GM23338 (cell line): ENCODE measurements around the gene MYT1. TPM values are rescaled to one million over a fixed set of nuclear protein-coding genes. Genes with fewer than 3 reads are reported as not detected.

Experiments
- ATAC-seq: fragments of 200-7000 bp; cut with Tn5 transposase; 3 replicates; pipeline ENCODE4 v1.9.1; 2020
- DNase-seq: peaks from one replicate; pipeline ENCODE4 v3.0.0-alpha.2; 2015; ENCODE audit warnings: low spot score
- H2AFZ ChIP-seq: fragments of 200-600 bp; sonication (generic); 2 replicates; pipeline ENCODE4 v1.8.0; 2016; ENCODE audit warnings: antibody characterized with exemption, mild to moderate bottlenecking, moderate library complexity
- H3F3A ChIP-seq: fragments of 200-600 bp; sonication (generic); replicated peaks from 2 replicates; pipeline ENCODE4 v1.8.0; 2017; ENCODE audit warnings: antibody characterized with exemption, mixed run types, low read depth
- H3K27ac ChIP-seq: fragments of 200-600 bp; sonication (generic); 2 replicates; pipeline ENCODE4 v1.6.1; 2016; ENCODE audit warnings: low read depth
- H3K27me3 ChIP-seq: fragments of 200-600 bp; sonication (generic); 2 replicates; pipeline ENCODE4 v1.8.0; 2016; ENCODE audit warnings: mild to moderate bottlenecking, mixed run types, moderate library complexity; ENCODE audit not compliant: insufficient read depth
- H3K36me3 ChIP-seq: fragments of 200-600 bp; sonication (generic); 2 replicates; pipeline ENCODE4 v1.8.0; 2016; ENCODE audit warnings: mild to moderate bottlenecking; ENCODE audit not compliant: insufficient read depth
- H3K4me1 ChIP-seq: fragments of 200-600 bp; sonication (generic); 2 replicates; pipeline ENCODE4 v1.8.0; 2016; ENCODE audit warnings: mild to moderate bottlenecking, moderate library complexity; ENCODE audit not compliant: insufficient read depth
- H3K4me2 ChIP-seq: fragments of 200-600 bp; sonication (generic); 2 replicates; pipeline ENCODE4 v1.7.1; 2017; ENCODE audit warnings: mixed run types
- H3K4me3 ChIP-seq: fragments of 200-600 bp; sonication (generic); 2 replicates; pipeline ENCODE4 v1.6.1; 2016; ENCODE audit warnings: mixed run types
- H3K79me2 ChIP-seq: fragments of 200-600 bp; sonication (generic); replicated peaks from 2 replicates; pipeline ENCODE4 v1.8.0; 2017; ENCODE audit warnings: mild to moderate bottlenecking; ENCODE audit not compliant: insufficient read depth
- H3K9me2 ChIP-seq: fragments of 200-600 bp; sonication (generic); 2 replicates; pipeline ENCODE4 v1.8.0; 2017; ENCODE audit not compliant: insufficient read depth
- H4K20me1 ChIP-seq: fragments of 200-600 bp; sonication (generic); replicated peaks from 2 replicates; pipeline ENCODE4 v1.8.0; 2017; ENCODE audit warnings: mild to moderate bottlenecking; ENCODE audit not compliant: insufficient read depth
- H3K27ac Mint-ChIP-seq: 2 replicates; pipeline ENCODE4 v1.8.0; 2020; ENCODE audit warnings: inconsistent platforms, mild to moderate bottlenecking, moderate library complexity, mixed read lengths
- H3K27me3 Mint-ChIP-seq: 3 replicates; pipeline ENCODE4 v1.8.0; 2022; ENCODE audit warnings: low read depth, mild to moderate bottlenecking, moderate library complexity, mixed read lengths, inconsistent platforms; ENCODE audit not compliant: insufficient read depth, poor library complexity
- H3K36me3 Mint-ChIP-seq: 3 replicates; pipeline ENCODE4 v1.8.0; 2021; ENCODE audit warnings: low read depth, mild to moderate bottlenecking, inconsistent platforms, moderate library complexity, mixed read lengths
- H3K4me1 Mint-ChIP-seq: 3 replicates; pipeline ENCODE4 v1.8.0; 2020; ENCODE audit warnings: mild to moderate bottlenecking, inconsistent platforms, mixed read lengths
- H3K4me3 Mint-ChIP-seq: 3 replicates; pipeline ENCODE4 v1.8.0; 2021; ENCODE audit warnings: moderate library complexity, mild to moderate bottlenecking, inconsistent platforms, mixed read lengths
- H3K9me3 Mint-ChIP-seq: 3 replicates; pipeline ENCODE4 v1.8.0; 2020; ENCODE audit warnings: moderate library complexity, mild to moderate bottlenecking, inconsistent platforms, mixed read lengths
- CREB1 ChIP-seq: fragments of 250-450 bp; sonication (Bioruptor Pico); IDR thresholded peaks from 2 replicates; pipeline ENCODE4 v1.5.0; 2020; ENCODE audit warnings: low read depth, mild to moderate bottlenecking, moderate library complexity
- CTCF ChIP-seq, 2 experiments: fragments of 200-600 bp in 1 of 2; sonication (generic) in 1 of 2; conservative IDR thresholded peaks; 2 replicates each; pipeline versions ENCODE4 v1.5.1 to v1.6.1; 2016 to 2017; ENCODE audit warnings: antibody characterized with exemption in 2 of 2, low read depth in 2 of 2, mild to moderate bottlenecking in 2 of 2, moderate library complexity in 1 of 2
- ETS1 ChIP-seq: IDR thresholded peaks from 2 replicates; pipeline ENCODE4 v1.6.1; 2016; ENCODE audit warnings: antibody characterized with exemption
- EZH2 ChIP-seq: fragments of 200-600 bp; sonication (generic); IDR thresholded peaks from one replicate; pipeline ENCODE4 v1.8.0; 2017; ENCODE audit warnings: antibody characterized with exemption, mild to moderate bottlenecking, low read depth; ENCODE audit not compliant: unreplicated experiment
- EZH2phosphoT487 ChIP-seq: fragments of 200-600 bp; sonication (generic); IDR thresholded peaks from one replicate; pipeline ENCODE4 v1.8.1; 2018; ENCODE audit warnings: antibody characterized with exemption; ENCODE audit not compliant: unreplicated experiment
- JUNB ChIP-seq: IDR thresholded peaks from one replicate; pipeline ENCODE4 v1.6.1; 2016; ENCODE audit warnings: antibody characterized with exemption; ENCODE audit not compliant: unreplicated experiment
- POLR2AphosphoS5 ChIP-seq: IDR thresholded peaks from 2 replicates; pipeline ENCODE4 v1.6.1; 2016; ENCODE audit warnings: antibody characterized with exemption, low read depth
- REST ChIP-seq: IDR thresholded peaks from one replicate; pipeline ENCODE4 v1.6.1; 2018; ENCODE audit warnings: antibody characterized with exemption; ENCODE audit not compliant: unreplicated experiment
- STAT1 ChIP-seq: IDR thresholded peaks from one replicate; pipeline ENCODE4 v1.6.1; 2016; ENCODE audit warnings: antibody characterized with exemption; ENCODE audit not compliant: unreplicated experiment
- ZNF114 ChIP-seq: fragments of 250-450 bp; sonication (Bioruptor Pico); IDR thresholded peaks from 2 replicates; pipeline ENCODE4 v1.5.0; 2020; ENCODE audit warnings: mild to moderate bottlenecking, moderate library complexity
- ZNF462 ChIP-seq: fragments of 250-450 bp; sonication (Bioruptor Pico); IDR thresholded peaks from 2 replicates; pipeline ENCODE4 v1.5.0; 2020; ENCODE audit warnings: mild to moderate bottlenecking, moderate library complexity
- polyA plus RNA-seq: library from polyadenylated mRNA; unstranded; fragments of >200 nt; fragmentation: Nextera tagmentation; extraction: Ambion mirVana; gene quantifications from 2 replicates; pipeline ENCODE4 v1.2.1, GENCODE V29; 2016
- total RNA-seq: library from RNA; depleted of rRNA; stranded (reverse); fragments of >200 nt; shearing (Covaris generic); gene quantifications from 2 replicates; pipeline ENCODE4 v1.2.3, GENCODE V29; 2014

MYT1 gene
- total and polyA plus RNA-seq, 2 experiments from 2014 or later: 0.83 to 1.6 TPM

GRCh38 chr20:64130271-64130670, 34.0 kb upstream of the MYT1 start:
- Histone ChIP-seq H3K4me1 (no peaks in the 10 kb centered on the region; the same call in 1 of the 2 replicates), H2AFZ (no peak overlapping the region), H3F3A (no peaks in the 10 kb centered on the region), H3K9me2 (no peaks in the 10 kb centered on the region), H3K27ac (no peak overlapping the region), H3K27me3 (no peaks in the 10 kb centered on the region), H4K20me1 (no peaks in the 10 kb centered on the region), H3K36me3 (no peaks in the 10 kb centered on the region), H3K79me2 (no peaks in the 10 kb centered on the region), H3K4me2 (no peak overlapping the region), H3K4me3 (no peak overlapping the region)
- DNase-seq (no peak), ATAC-seq (no peak)
- Mint-ChIP-seq H3K27ac (no peak overlapping the region), H3K9me3 (peaks cover 6% of the 10 kb centered on the region), H3K27me3 (peaks cover 2% of the 10 kb centered on the region), H3K4me1 (0 out of 3 replicates have a peak, but pooled peaks cover 2% of the 10 kb centered on the region), H3K4me3 (no peak overlapping the region), H3K36me3 (no peaks in the 10 kb centered on the region)
- TF ChIP-seq CREB1 (CRISPR knock-in tag) (no peak), REST (no peak), ZNF114 (no peak), EZH2 (no peak), POLR2AphosphoS5 (no peak), EZH2phosphoT487 (no peak), CTCF (conservative IDR thresholded peaks at IDR 0.05; ENCODE audit: low read depth in 2 of 2) (no peak), ETS1 (no peak), STAT1 (no peak), JUNB (no peak)

- H3K36me3 Mint-ChIP-seq: no peaks in the 10 kb centered on the region
- DNase-seq (no peak), ATAC-seq (no peak)
- H3K9me3 Mint-ChIP-seq: peaks cover 6% of the 10 kb centered on the region
- H3K4me3 Mint-ChIP-seq: no peak overlapping the region; the same call in 2 of the 3 replicates
- peaks cover 2% of the 10 kb centered on the region for H3K27me3 Mint-ChIP-seq
- H3K79me2 ChIP-seq: no peaks in the 10 kb centered on the region
- no peaks in the 10 kb centered on the region for H3F3A ChIP-seq
- no peak overlapping the region for H3K4me3 ChIP-seq
- H3K9me2 ChIP-seq: no peaks in the 10 kb centered on the region
- H4K20me1 ChIP-seq: no peaks in the 10 kb centered on the region
- H3K27me3 ChIP-seq: no peaks in the 10 kb centered on the region
- H3K4me1 Mint-ChIP-seq: peaks cover 3% of the 10 kb centered on the region; the same call in 2 of the 3 replicates
- no peaks in the 10 kb centered on the region; the same call in 1 of the 2 replicates for H3K4me1 ChIP-seq
- no peak overlapping the region for H3K27ac Mint-ChIP-seq
- H2AFZ ChIP-seq: no peak overlapping the region
- H3K27ac ChIP-seq: no peak overlapping the region
- no peak overlapping the region for H3K4me2 ChIP-seq
- H3K36me3 ChIP-seq: no peaks in the 10 kb centered on the region
- TF ChIP-seq EZH2phosphoT487 (no peak), ZNF462 (CRISPR knock-in tag) (no peak)
These were observed 33.4 kb upstream of the MYT1 start for GRCh38 chr20:64130876-64131275.
